ENCODE results near the gene NOX4. TPM values are rescaled to one million over a fixed set of nuclear protein-coding genes. Genes with fewer than 3 reads are reported as not detected.

Gene NOX4
- total RNA-seq, 3 donors from 2014 or later: 5.1 to 19.7 (median 15.4) TPM

DNA sequence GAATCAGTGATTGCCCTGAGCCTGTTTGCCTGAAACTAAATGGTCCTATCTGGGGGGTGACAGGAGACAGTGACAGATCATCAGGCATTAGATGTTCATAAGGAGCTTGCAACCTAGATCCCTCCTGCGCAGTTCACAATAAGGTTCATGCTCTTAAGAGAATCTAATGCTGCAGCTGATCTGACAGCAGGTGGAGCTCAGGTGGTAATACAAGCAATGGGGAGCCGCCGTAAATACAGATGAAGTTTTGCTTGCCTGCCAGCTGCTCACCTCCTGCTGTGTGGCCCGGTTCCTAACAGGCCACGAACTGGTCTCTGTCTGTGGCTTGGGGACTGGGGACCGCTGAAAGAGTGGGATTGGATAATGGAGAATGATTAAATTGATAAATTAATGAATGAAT lies 14.0 kb downstream of the NOX4 start:
- intact Hi-C loops (cut with DNase I; ENCODE audit: low total_unique reads): no loop called here
- no peaks in the 10 kb centered on the region for H3K9me3 ChIP-seq
- no peaks in the 10 kb centered on the region for H3K36me3 ChIP-seq
- no peaks in the 10 kb centered on the region for H3K4me1 ChIP-seq
- H3K27ac ChIP-seq: no peak overlapping the region
- no peaks in the 10 kb centered on the region for H3K27me3 ChIP-seq
- H3K4me3 ChIP-seq: no peak overlapping the region
- DNase-seq (ENCODE audit: low spot score in 2 of 2): no peak
- TF ChIP-seq POLR2A (IDR thresholded peaks at IDR 0.05) (no peak), POLR2AphosphoS5 (IDR thresholded peaks at IDR 0.05) (no peak)
- TF ChIP-seq, protein P1, sequence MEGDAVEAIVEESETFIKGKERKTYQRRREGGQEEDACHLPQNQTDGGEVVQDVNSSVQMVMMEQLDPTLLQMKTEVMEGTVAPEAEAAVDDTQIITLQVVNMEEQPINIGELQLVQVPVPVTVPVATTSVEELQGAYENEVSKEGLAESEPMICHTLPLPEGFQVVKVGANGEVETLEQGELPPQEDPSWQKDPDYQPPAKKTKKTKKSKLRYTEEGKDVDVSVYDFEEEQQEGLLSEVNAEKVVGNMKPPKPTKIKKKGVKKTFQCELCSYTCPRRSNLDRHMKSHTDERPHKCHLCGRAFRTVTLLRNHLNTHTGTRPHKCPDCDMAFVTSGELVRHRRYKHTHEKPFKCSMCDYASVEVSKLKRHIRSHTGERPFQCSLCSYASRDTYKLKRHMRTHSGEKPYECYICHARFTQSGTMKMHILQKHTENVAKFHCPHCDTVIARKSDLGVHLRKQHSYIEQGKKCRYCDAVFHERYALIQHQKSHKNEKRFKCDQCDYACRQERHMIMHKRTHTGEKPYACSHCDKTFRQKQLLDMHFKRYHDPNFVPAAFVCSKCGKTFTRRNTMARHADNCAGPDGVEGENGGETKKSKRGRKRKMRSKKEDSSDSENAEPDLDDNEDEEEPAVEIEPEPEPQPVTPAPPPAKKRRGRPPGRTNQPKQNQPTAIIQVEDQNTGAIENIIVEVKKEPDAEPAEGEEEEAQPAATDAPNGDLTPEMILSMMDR (IDR thresholded peaks at IDR 0.05): no peak

DNA sequence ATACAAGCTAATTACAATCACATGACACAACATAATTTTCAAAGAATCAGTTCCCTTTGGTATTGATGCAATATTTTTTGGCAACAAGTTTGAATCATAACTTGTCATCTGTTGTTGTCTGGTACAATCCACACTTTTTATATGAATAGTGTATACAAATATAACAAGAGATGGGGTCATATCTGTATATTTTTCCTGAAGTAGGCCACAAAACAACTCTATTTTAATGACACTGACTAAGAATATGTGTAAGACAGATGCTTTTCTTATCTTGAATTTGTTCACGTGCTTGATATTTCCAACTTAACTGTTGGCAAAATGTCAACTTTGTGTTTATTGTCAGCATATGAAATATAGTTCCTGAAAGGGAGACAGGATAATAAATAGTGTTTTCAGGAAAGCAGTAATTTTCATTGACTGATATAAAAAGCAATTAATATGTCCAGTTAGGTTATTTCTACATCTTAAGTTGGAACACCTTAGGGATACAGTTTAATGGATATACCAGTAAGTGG lies 27.9 kb downstream of the NOX4 start:
- Histone ChIP-seq H3K4me1 (no peaks in the 10 kb centered on the region), H3K9me3 (no peaks in the 10 kb centered on the region), H3K36me3 (no peaks in the 10 kb centered on the region), H3K27ac (no peak overlapping the region), H3K4me3 (no peak overlapping the region), H3K27me3 (no peaks in the 10 kb centered on the region)
- TF ChIP-seq POLR2A (IDR thresholded peaks at IDR 0.05): no peak
- intact Hi-C loops (cut with DNase I; ENCODE audit: low total_unique reads): no loop called here
- no peak for DNase-seq (ENCODE audit: low spot score in 2 of 2)

DNA sequence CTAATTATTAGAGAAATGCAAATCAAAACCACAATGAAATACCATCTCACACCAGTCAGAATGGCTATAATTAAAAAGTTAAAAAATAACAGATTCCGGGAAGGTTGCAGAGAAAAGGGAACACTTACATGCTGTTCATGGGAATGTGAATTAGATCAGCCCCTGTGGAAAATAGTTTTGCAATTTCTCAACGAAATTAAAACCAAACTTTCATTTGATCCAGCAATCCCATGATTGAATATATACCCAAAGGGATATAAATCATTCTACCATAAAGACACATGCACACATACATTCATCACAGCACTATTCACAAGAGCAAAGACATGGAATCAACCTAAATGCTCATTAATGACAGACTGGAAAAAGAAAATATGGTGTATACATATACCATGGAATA lies 32.5 kb downstream of the NOX4 start:
- no peaks in the 10 kb centered on the region for H3K27me3 ChIP-seq
- no peaks in the 10 kb centered on the region for H3K36me3 ChIP-seq
- H3K4me3 ChIP-seq: no peak overlapping the region
- no peaks in the 10 kb centered on the region for H3K9me3 ChIP-seq
- peak overlapping the region in 1 of 2 donors; percentile 1 for H3K27ac ChIP-seq
- DNase-seq (ENCODE audit: low spot score in 2 of 2): no peak
- intact Hi-C loops (cut with DNase I; ENCODE audit: low total_unique reads): no loop called here
- H3K4me1 ChIP-seq: no peaks in the 10 kb centered on the region
- TF ChIP-seq POLR2A (IDR thresholded peaks at IDR 0.05) (no peak), POLR2AphosphoS5 (IDR thresholded peaks at IDR 0.05) (no peak)
- TF ChIP-seq, protein P1 (IDR thresholded peaks at IDR 0.05): no peak

DNA sequence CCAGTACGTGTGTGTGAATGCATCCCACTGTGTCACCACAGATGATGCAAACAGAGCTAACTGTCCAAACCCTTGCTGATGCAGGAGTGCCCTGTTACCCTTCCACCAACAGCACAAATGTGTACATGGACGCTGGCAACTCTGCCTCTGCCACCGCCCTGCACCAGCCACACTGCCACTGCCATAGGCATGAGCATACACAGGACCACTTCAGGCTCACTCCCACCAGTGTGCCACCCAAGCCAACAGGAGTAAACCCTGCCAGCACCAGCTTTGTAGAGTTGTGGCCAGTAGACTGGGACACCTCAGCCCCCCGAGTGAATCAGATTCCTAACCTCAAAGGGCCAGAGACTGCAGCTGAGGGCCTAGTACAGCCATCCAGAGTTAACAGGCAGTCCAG lies 34.0 kb downstream of the NOX4 start:
- Histone ChIP-seq H3K36me3 (no peaks in the 10 kb centered on the region), H3K4me1 (no peaks in the 10 kb centered on the region), H3K4me3 (no peak overlapping the region), H3K27me3 (no peaks in the 10 kb centered on the region), H3K27ac (no peak overlapping the region), H3K9me3 (no peaks in the 10 kb centered on the region)
- DNase-seq (ENCODE audit: low spot score in 2 of 2): no peak
- TF ChIP-seq, protein P1 (IDR thresholded peaks at IDR 0.05): no peak
- intact Hi-C loops (cut with DNase I; ENCODE audit: low total_unique reads): no loop called here

DNA sequence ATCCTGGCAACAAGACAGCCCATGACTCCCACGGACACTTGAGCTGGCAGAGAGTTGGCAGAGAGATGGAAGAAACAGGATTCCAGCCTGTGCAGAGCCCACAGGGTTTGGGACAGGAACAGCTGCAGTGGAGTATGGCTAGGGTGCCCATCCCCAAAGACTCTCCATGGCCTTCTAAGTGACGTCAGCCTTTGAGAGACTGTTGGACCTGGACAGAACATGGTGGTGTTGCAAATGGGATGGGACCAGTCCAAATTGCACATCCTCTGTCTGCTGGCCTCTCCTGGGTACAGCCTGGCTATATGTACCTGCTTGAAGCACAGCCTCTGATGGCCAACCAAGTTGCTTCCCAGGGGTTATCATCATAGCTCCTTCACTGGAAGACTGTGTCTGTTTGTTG lies 34.5 kb downstream of the NOX4 start:
- no peak overlapping the region for H3K27ac ChIP-seq
- no peak for DNase-seq (ENCODE audit: low spot score in 2 of 2)
- H3K4me3 ChIP-seq: no peak overlapping the region
- intact Hi-C loops (cut with DNase I; ENCODE audit: low total_unique reads): no loop called here
- H3K4me1 ChIP-seq: no peaks in the 10 kb centered on the region
- no peaks in the 10 kb centered on the region for H3K9me3 ChIP-seq
- no peaks in the 10 kb centered on the region for H3K27me3 ChIP-seq
- H3K36me3 ChIP-seq: no peaks in the 10 kb centered on the region
- no peak for TF ChIP-seq POLR2A (IDR thresholded peaks at IDR 0.05)
- TF ChIP-seq POLR2AphosphoS5 (IDR thresholded peaks at IDR 0.05): no peak
- TF ChIP-seq, protein P1 (IDR thresholded peaks at IDR 0.05): no peak

DNA sequence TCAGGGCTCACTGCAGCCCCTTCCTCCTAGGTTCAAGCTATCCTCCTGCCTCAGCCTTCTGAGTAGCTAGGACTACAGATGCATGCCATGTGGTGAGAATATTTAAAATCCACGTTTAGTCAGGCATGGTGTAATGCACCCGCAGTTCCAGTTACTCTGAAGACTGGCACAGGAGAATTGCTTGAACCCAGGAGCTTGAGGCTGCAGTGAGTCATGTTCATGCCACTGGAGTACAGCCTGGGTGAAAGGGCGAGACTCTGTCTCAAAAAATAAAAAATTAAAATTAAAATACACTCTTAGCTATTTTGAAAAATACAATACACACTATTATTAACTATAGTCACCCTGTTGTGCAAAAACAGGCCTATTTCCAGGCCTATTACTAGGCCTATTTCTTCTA lies 38.4 kb downstream of the NOX4 start:
- Histone ChIP-seq H3K36me3 (no peaks in the 10 kb centered on the region), H3K27ac (no peak overlapping the region), H3K4me1 (no peaks in the 10 kb centered on the region), H3K4me3 (no peak overlapping the region), H3K27me3 (no peaks in the 10 kb centered on the region), H3K9me3 (no peaks in the 10 kb centered on the region)
- TF ChIP-seq, protein P1 (IDR thresholded peaks at IDR 0.05): no peak
- TF ChIP-seq POLR2A (IDR thresholded peaks at IDR 0.05) (no peak), POLR2AphosphoS5 (IDR thresholded peaks at IDR 0.05) (no peak)
- intact Hi-C loops (cut with DNase I; ENCODE audit: low total_unique reads): no loop called here
- no peak for DNase-seq (ENCODE audit: low spot score in 2 of 2)
